Transverse colon (tissue), 4 donors: Measurements from ENCODE around the gene SPOUT1. TPM values are rescaled to one million over a fixed set of nuclear protein-coding genes. Genes with fewer than 3 reads are reported as not detected.
"Not testable (repeated sequence)": the region's sequence is repeated elsewhere in the genome, so short reads cannot be mapped to it uniquely, and the experiment has no call there.

Source experiments
- DNase-seq: peaks from one replicate; pipeline ENCODE4 v3.0.0-alpha.2; 2019
- H3K27ac ChIP-seq, 4 donors: fragments of 200-600 bp; sonication (generic); 2 replicates each; pipeline ENCODE4 v1.5.1; 2016 to 2018; ENCODE audit warnings: inconsistent platforms in 4 of 4
- H3K27me3 ChIP-seq: fragments of 200-600 bp; sonication (generic); 2 replicates; pipeline ENCODE4 v1.5.1; 2017; ENCODE audit warnings: inconsistent platforms
- H3K36me3 ChIP-seq, 4 donors: fragments of 200-600 bp; sonication (generic); 2 replicates each; pipeline ENCODE4 v1.5.1; 2017 to 2019; ENCODE audit warnings: inconsistent platforms in 4 of 4
- H3K4me1 ChIP-seq, 4 donors: fragments of 200-600 bp; sonication (generic); 2 replicates each; pipeline ENCODE4 v1.5.1; 2017 to 2020; ENCODE audit warnings: inconsistent platforms in 4 of 4
- H3K4me3 ChIP-seq, 4 donors: fragments of 200-600 bp; sonication (generic); 1 replicate in 1 of 4; 2 replicates in 3 of 4; pipeline versions ENCODE4 v1.5.1 to v1.6.1; 2017 to 2019; ENCODE audit warnings: inconsistent platforms in 4 of 4
- H3K9me3 ChIP-seq, 2 donors: fragments of 200-600 bp; sonication (generic); 2 replicates each; pipeline ENCODE4 v1.5.1; 2017 to 2019; ENCODE audit warnings: inconsistent platforms in 2 of 2
- CTCF ChIP-seq, 5 experiments: fragments of 200-600 bp in 3 of 5; fragments of 450-650 bp in 2 of 5; sonication (generic) in 3 of 5; IDR thresholded peaks; 1 replicate in 2 of 5; 2 replicates in 3 of 5; pipeline ENCODE4 v1.5.1; 2016 to 2017; ENCODE audit warnings: antibody characterized with exemption in 5 of 5, inconsistent platforms in 3 of 5, mild to moderate bottlenecking in 2 of 5, moderate library complexity in 1 of 5
- EP300 ChIP-seq: sonication (generic); formaldehyde crosslinking; IDR thresholded peaks from one replicate; pipeline ENCODE4 v1.6.1; 2017; ENCODE audit warnings: antibody characterized with exemption, low read depth
- POLR2A ChIP-seq: fragments of 450-650 bp; IDR thresholded peaks from one replicate; pipeline ENCODE4 v1.6.1; 2016; ENCODE audit warnings: antibody characterized with exemption, mild to moderate bottlenecking, moderate library complexity
- POLR2AphosphoS5 ChIP-seq, 3 donors: sonication (generic); formaldehyde crosslinking; IDR thresholded peaks; one replicate each; pipeline ENCODE4 v1.6.1; 2016; ENCODE audit warnings: antibody characterized with exemption in 3 of 3
- WGBS, 2 donors: methylation state at CpG; one replicate each; pipeline ENCODE4 v1.1.5; 2018; ENCODE audit warnings: low coverage in 1 of 2; 5-methylcytosine and 5-hydroxymethylcytosine counted together
- in situ Hi-C, 4 donors: fragments of 200-750 bp; cut with MboI; loops; one replicate each; pipeline versions ENCODE4 v1.15.0 to v1.15.1; 2017; ENCODE audit warnings: low sequenced_read_pairs in 3 of 4, low pct_ligation_motif_present in 1 of 4, low pct_unique_long_range_greater_than_20kb in 1 of 4
- intact Hi-C: fragments of 100-400 bp; cut with DNase I; formaldehyde crosslinking; loops from one replicate; pipeline ENCODE4 v1.15.1; 2023; ENCODE audit warnings: low total_unique reads
- total RNA-seq, 4 donors: library from RNA; depleted of rRNA; stranded (reverse); fragments of >200 nt; gene quantifications; one replicate each; pipeline ENCODE4 v1.1.0, GENCODE V29; 2016

The SPOUT1 gene
- total RNA-seq, 4 donors from 2014 or later = 19.5 to 48.3 (median 26.6) TPM

DNA sequence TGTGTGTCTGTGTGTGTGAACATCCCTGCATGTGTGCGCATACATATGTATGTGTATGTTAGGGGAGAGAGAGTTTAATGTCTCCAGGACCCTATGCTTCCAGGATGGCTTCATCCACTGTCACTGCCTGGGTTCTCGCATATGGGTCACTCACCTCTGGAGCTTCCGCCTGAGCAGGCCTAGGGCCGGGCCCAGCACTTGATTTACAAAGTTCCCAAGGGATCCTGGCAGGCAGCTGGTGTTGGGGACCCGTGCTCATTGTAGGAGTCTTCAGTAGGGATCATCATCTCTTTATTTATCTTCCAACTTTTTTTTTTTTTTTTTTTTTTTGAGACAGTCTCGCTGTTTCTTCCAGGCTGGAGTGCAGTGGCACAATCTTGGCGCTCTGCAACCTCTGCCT lies 29.5 kb downstream of the SPOUT1 start:
- Histone ChIP-seq H3K4me3 (no peak overlapping the region), H3K9me3 (no peaks in the 10 kb centered on the region), H3K36me3 (peaks cover 0 to 60% (median 25%) of the 10 kb centered on the region in 4 donors), H3K27ac (no peak overlapping the region), H3K4me1 (no peaks in the 10 kb centered on the region), H3K27me3 (no peaks in the 10 kb centered on the region)
- DNase-seq = no peak
- in situ Hi-C loops = no loop called here
- WGBS, 2 donors = 77 to 96% methylated on average over 6 to 7 of the region's 7 CpGs
- intact Hi-C loops = no loop called here
- no peak for TF ChIP-seq POLR2A
- no peak for TF ChIP-seq POLR2AphosphoS5 (IDR thresholded peaks at IDR 0.05)
- no peak for TF ChIP-seq EP300
- no peak for TF ChIP-seq CTCF (IDR thresholded peaks at IDR 0.05)

- 80% methylated on average over 8 of the region's 8 CpGs; no CpG with 5 or more reads in 1 of the 2 donors for WGBS, 2 donors
- TF ChIP-seq POLR2A (no peak), CTCF (IDR thresholded peaks at IDR 0.05) (no peak), POLR2AphosphoS5 (IDR thresholded peaks at IDR 0.05) (no peak), EP300 (no peak)
- Histone ChIP-seq H3K27me3 (no peaks in the 10 kb centered on the region), H3K4me3 (no peak overlapping the region), H3K27ac (no peak overlapping the region), H3K36me3 (peaks cover 0 to 60% (median 24%) of the 10 kb centered on the region in 4 donors), H3K9me3 (no peaks in the 10 kb centered on the region), H3K4me1 (no peaks in the 10 kb centered on the region)
- in situ Hi-C loops = no loop called here
- intact Hi-C loops = no loop called here
- DNase-seq = no peak
Measured at GRCh38 chr9:128798896-128799295, 30.7 kb downstream of the SPOUT1 start.

GRCh38 chr9:128794961-128795360 lies 34.6 kb downstream of the SPOUT1 start:
- in situ Hi-C loops, H3K27ac ChIP-seq, H3K4me1 ChIP-seq, H3K9me3 ChIP-seq, intact Hi-C loops, H3K4me3 ChIP-seq, DNase-seq, H3K27me3 ChIP-seq: not testable (repeated sequence)
- 48 to 50% methylated on average over 2 of the region's 2 CpGs for WGBS, 2 donors
- H3K36me3 ChIP-seq = peaks cover 0 to 53% (median 24%) of the 10 kb centered on the region in 4 donors

DNA sequence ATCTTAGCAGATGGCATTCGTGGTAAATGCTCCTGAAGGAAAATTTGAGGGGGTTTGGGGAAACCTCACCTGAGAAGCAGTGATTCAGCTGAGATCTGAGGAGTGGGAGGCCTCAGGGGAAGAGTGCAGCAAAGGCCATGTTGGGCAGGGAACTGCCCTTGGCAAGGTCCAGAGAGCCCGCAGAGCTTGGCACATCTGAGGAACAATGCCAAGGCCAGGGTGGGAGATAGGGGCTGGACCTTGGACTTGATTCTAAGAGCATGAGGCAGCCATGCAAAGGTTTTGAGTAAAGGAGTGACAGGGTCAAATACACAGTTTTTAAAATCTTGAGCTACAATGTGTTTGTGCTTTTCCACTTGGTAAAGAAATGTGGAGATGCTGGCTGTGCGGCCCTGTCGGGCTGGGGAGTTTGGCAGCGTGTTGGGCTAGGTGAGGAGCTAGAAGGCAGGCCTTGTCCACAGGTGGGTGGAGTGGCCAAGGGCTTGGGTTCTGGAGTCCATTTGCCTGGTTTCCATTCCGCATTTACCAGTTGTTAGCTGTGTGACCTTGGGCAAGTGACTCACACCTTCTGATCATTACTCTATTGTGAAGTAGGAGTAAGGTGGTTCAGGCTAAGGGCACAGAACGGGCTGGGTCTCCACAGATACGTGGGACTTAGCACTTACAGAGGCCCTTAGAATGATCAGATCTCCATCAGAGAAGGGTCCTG lies 36.5 kb downstream of the SPOUT1 start:
- no peak for TF ChIP-seq CTCF (IDR thresholded peaks at IDR 0.05)
- TF ChIP-seq EP300 = no peak
- Histone ChIP-seq H3K4me3 (no peak overlapping the region), H3K36me3 (peaks cover 0 to 39% (median 17%) of the 10 kb centered on the region in 4 donors), H3K27me3 (no peaks in the 10 kb centered on the region), H3K4me1 (peaks cover 3 to 8% (median 5%) of the 10 kb centered on the region in 4 donors), H3K27ac (no peak overlapping the region), H3K9me3 (no peaks in the 10 kb centered on the region)
- in situ Hi-C loops (no loop called here), intact Hi-C loops (no loop called here)
- no peak for DNase-seq
- 94% methylated on average over 8 of the region's 8 CpGs; no CpG with 5 or more reads in 1 of the 2 donors for WGBS, 2 donors

DNA sequence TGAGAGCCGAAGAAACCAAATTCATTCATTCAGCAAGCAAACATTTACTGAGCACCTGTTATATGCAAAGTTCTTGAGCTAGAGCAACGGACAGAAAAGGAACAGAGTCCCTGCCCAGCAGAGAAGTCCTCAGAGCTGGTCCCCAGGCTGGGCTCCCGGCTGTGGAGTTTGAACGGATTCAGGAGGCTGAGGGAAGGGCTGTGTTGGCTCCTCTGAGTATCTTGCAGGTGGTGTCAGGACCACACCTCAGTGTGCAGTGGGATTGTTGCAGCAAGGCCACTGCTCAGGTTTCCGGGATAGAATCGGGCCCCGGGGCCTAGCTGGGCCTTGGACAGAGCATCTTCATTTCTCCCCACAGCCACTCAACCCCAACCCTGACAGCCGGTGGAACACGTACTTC lies 37.5 kb downstream of the SPOUT1 start:
- Histone ChIP-seq H3K27ac (no peak overlapping the region), H3K4me1 (peaks cover 8 to 14% (median 11%) of the 10 kb centered on the region in 4 donors), H3K36me3 (peaks cover 0 to 29% (median 12%) of the 10 kb centered on the region in 4 donors), H3K4me3 (no peak overlapping the region), H3K9me3 (no peaks in the 10 kb centered on the region), H3K27me3 (no peaks in the 10 kb centered on the region)
- DNase-seq = no peak
- TF ChIP-seq CTCF (IDR thresholded peaks at IDR 0.05) (no peak), POLR2A (no peak), POLR2AphosphoS5 (IDR thresholded peaks at IDR 0.05) (no peak)
- in situ Hi-C loops = no loop called here
- 92% methylated on average over 9 of the region's 9 CpGs; no CpG with 5 or more reads in 1 of the 2 donors for WGBS, 2 donors
- intact Hi-C loops = no loop called here
